Keratinocyte (primary cell): ENCODE measurements around the gene EFEMP1.

Source experiments
- EZH2 ChIP-seq: IDR thresholded peaks from one replicate; pipeline ENCODE4 v1.6.1; 2012; ENCODE audit warnings: inconsistent platforms, mild to moderate bottlenecking, low read length, moderate library complexity
- TF ChIP-seq, protein P1 (sequence below), 3 experiments: IDR thresholded peaks in 1 of 3; conservative IDR thresholded peaks in 1 of 3; optimal IDR thresholded peaks in 1 of 3; 2 replicates in 2 of 3; 3 replicates in 1 of 3; pipeline versions ENCODE3 to v1.5.1; 2011; ENCODE audit warnings: low read length in 3 of 3, mild to moderate bottlenecking in 3 of 3, moderate library complexity in 2 of 3, control low read depth in 1 of 3, inconsistent platforms in 1 of 3; ENCODE audit not compliant: insufficient read depth in 2 of 3; ENCODE audit errors: extremely low read depth in 1 of 3

DNA sequence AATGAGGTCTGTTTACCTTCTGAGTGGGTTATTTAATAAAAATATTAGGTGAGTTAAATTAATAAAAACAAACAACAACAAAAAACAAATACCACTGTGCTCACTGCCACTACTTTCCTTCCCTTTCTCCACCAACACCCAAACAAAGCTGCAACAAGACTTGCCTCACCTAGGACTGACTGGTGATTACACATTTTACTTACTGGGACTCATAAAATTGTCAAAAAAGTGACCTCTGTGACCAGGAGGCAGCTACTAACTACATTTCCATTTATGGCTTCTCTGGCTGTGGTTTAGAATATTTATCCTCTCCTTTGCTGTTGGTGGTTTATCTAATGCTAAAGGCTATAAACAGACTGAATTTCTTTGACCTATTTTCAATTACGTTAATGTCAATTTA is 39.8 kb downstream of the EFEMP1 start:
- TF ChIP-seq EZH2 = no peak
- TF ChIP-seq, protein P1, sequence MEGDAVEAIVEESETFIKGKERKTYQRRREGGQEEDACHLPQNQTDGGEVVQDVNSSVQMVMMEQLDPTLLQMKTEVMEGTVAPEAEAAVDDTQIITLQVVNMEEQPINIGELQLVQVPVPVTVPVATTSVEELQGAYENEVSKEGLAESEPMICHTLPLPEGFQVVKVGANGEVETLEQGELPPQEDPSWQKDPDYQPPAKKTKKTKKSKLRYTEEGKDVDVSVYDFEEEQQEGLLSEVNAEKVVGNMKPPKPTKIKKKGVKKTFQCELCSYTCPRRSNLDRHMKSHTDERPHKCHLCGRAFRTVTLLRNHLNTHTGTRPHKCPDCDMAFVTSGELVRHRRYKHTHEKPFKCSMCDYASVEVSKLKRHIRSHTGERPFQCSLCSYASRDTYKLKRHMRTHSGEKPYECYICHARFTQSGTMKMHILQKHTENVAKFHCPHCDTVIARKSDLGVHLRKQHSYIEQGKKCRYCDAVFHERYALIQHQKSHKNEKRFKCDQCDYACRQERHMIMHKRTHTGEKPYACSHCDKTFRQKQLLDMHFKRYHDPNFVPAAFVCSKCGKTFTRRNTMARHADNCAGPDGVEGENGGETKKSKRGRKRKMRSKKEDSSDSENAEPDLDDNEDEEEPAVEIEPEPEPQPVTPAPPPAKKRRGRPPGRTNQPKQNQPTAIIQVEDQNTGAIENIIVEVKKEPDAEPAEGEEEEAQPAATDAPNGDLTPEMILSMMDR (optimal IDR thresholded peaks at IDR 0.05 in 1 of 3, IDR thresholded peaks at IDR 0.05 in 1 of 3, conservative IDR thresholded peaks at IDR 0.05 in 1 of 3; ENCODE audit: extremely low read depth in 1 of 3, insufficient read depth in 2 of 3, low read length in 3 of 3) = no peak
